HG03469 (cell line): Measurements from ENCODE around the gene UPP2.

Source experiments
- ATAC-seq: cut with Tn5 transposase; IDR thresholded peaks from one replicate; pipeline ENCODE4 v1.9.1; 2021; ENCODE audit warnings: mild to moderate bottlenecking, moderate library complexity, moderate number of reproducible peaks; ENCODE audit not compliant: unreplicated experiment

UPP2 gene

GRCh38 chr2:158101384-158101926 is at the start of gene UPP2:
UPP2 (plus strand) TSS chr2:158101876; CDS start chr2:158102064, 188 bp downstream.
- ATAC-seq, result no peak

- no peak for ATAC-seq
Observed at GRCh38 chr2:158052761-158053160, 48.9 kb upstream of the UPP2 start.

DNA sequence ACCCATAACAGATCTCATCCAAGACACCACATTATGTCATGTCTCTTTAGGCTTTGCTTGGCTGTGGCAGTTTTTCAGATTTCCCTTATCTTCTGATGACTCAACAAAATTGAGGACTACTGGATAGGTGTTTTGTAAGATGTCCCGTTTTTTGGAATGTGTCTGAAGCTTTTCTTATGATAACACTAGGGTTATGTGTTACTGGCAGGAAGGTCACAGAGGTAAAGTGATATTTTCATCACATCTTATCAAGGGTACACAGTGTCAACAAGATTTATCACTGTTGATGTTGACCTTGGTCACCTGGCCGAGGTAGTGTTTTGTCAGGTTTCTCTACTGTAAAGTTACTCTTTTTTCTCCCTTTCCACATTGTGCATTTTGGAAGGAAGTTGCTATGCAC is 44.8 kb upstream of the UPP2 start:
- no peak for ATAC-seq

DNA sequence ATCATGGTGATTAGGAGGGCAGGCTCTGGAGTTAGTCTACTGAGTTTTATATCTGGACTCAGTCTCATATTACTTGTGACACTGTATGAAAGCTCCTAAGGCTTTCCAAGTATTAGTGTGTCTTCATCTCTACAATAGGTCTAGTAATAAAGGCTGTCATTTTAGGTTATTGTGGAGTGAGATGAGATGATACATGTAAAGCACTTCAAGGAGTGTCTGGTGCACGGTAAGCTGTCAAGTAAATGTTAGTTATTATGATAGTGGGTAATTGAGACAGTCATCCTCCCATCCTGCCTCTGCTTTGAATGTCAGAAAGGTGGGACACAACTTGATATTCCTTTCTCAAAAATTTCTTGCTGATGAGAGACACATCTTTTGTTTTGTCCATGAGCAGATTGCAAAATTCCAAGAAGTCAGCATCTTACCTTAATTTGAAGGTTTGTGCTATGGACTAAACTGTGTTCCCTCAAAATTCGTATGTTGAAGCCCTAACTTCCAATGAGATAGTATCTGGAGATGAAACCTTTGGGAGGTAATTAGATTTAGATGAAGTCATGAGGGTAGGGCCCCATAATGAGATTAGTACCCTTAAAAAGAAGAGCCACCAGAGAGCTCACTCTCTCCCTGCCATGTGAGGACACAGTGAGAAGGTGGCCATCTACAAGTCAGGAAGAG is 41.4 kb upstream of the UPP2 start:
- no peak for ATAC-seq

DNA sequence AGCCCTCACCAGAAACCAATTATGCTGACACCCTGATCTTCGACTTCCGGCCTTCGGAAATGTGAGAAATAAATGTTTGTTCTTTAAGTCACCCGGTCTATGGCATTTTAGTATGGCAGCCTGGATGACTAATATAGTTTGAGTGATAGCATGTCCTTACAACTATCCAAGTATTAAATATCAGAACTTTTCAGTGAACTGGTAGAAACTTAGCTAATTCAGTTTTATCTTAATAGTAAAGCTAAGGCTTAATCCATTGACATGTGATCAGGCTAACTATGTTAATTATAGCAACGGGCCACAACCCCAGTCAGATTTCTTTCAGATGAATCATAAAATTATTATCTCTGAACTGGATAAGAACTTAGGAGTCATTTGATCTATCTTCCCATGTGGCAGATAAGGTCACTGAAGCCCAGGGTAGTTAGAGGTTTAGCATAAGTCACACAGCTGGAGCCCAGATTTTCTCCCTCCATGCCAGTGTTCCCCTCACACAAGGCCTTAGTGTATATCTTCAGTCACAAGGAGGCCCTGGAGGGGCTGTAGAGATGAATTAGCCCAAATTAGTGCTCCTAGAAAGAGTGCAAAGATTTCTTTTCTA is 40.7 kb upstream of the UPP2 start:
- no peak for ATAC-seq

DNA sequence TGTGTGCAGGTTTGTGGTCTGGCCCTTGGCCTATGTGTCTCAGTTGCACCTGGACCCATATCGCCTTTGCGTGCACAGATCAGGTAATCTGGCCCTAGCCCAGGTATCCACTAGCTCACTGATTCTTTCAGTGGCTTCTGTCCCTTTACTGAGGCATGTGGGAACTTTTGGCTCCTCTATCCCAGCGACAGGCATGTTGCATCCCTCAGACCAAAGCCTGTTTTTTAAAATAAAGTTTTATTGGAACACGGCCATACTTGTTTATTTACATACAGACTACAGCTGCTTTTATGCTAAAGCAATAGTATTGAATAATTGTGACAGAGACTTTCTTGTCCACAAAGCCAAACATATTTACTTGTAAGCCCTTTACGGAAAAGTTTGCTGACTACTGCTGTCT is 39.9 kb upstream of the UPP2 start:
- no peak for ATAC-seq

DNA sequence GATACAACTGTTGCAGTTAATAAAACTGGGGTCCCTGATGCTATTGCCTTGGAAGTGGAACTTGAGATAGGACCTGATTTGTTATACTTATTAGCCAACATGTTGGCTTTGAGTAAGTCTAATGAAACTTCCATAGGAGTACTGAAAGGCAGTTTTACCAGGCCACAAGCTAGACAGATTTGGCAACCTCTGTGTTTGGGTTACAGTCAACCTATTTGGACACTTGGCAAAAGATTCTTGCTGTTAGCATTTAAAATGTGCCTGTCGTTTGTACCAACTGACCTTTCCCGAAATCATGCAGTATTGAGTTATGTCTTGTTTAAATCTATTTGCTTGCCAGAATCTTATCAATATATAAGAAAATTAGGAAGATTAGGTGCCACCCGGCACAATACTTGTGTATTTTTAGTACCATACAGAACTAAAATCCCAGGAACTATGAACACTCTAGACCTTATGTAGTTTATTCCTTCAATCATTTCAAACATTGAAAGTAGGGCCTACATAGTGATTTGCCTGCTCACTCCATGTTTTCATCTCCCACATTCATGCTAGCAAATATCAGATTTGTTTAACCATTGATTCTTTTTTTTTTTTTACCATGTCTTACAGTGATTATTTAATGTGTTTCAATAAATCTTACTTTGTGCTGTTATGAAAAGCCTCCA is 35.5 kb upstream of the UPP2 start:
- no peak for ATAC-seq

DNA sequence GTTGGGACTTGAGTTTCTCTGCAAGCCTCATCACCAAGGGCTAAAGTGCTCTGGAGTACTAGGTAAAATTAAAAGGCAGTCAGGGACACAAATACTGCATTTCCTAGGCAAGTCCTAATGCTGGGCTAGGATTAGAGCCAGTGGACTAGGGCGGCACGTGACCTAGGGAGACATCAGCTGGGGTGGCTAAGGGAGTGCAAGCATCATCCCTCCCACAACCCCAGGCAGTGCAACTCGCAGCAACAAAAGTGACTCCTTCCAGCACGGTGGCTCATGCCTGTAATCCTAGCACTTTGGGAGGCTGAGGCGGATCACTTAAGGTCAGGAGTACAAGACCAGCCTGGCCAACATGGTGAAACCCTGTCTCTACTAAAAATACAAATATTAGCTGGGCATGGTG is 30.7 kb upstream of the UPP2 start:
- no peak for ATAC-seq

GRCh38 chr2:158072361-158072760 is 29.3 kb upstream of the UPP2 start:
- ATAC-seq, result no peak

- no peak for ATAC-seq
Observed at GRCh38 chr2:158079672-158080071, 22.0 kb upstream of the UPP2 start.

DNA sequence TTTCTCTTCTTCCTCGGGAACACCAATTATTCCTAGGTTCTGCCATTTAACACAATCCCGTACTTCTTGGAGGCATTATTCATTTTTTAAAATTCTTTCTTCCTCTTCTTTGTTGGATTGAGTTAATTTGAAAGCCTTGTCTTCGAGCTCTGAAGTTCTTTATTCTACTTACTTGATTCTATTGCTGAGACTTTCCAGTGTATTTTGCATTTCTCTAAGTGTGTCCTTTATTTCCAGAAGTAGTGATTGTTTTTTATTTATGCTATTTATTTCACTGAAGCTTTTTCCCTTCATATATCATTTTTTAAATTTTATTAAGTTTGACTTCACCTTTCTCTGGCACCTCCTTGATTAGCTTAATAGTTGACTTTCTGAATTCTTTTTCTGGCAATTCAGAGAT is 13.6 kb upstream of the UPP2 start:
- no peak for ATAC-seq

DNA sequence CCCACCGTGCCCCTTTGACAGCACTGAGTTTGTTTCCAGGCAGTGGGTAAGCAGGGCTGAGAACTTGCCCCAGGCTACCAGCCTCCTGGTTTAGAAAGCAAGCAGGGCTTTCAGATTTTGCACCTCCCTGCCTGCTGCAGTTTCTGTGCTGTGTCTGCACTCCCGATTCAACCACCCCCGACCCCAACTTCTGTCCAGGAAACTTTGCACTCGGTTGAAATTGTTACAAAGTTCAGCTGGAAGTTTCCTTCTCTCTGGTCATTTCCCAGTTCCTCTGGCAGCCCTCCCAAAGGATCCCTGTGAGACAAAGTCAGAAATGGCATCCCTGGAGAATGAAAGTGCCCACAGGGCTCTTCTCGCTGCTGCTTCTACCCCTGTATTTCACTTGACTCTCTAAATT is 12.4 kb upstream of the UPP2 start:
- ATAC-seq, result no peak

GRCh38 chr2:158091647-158092046 is 10.0 kb upstream of the UPP2 start:
- no peak for ATAC-seq

DNA sequence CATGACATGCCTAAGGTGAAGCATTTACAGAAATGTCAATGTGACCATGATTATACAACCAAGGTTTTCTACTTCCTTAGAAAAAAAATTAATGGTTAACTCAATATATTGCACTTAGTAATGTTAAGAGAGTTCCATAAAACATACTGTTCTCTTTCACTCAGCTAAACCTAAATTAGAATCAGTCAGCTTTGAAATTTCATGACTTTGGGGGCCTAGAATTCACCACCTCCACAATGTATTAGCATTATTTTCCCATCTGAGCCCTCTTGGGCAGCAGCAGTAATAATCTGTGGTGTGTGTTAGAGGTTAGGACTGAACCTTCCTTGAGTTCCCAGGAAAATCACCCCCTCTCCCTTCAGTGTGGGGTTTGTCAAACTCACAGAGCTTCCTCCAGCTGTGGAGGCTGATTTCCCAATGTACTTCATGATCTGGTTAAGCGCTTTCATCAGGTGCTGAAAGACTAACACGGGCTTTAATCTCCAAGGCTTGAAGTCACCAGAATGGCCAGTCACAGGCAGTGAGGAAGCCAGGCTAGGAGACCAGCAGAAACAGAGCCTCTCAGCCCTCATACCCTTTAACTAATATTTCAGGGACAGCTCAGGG is 7.1 kb upstream of the UPP2 start:
- no peak for ATAC-seq

DNA sequence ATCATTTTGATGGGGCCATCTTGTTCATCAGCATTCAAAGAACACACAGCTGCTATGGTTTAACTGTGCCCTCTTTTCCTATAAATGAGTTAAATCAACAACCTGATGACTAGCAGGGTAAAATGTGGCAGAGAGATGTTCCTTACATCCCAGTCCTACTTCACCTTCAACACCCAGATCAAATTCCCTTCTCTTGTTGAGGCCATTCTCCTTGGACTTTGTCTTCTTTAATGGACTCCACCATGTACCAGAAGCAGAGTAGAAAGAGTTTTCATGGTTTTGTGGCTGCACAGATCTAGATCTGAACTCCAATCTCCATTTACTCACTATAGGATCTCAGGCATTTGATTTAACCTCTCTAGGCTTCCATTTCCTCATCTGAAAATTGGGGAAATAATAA is 6.4 kb upstream of the UPP2 start:
- ATAC-seq, result no peak

GRCh38 chr2:158095912-158096311 is 5.8 kb upstream of the UPP2 start:
- ATAC-seq, result no peak

DNA sequence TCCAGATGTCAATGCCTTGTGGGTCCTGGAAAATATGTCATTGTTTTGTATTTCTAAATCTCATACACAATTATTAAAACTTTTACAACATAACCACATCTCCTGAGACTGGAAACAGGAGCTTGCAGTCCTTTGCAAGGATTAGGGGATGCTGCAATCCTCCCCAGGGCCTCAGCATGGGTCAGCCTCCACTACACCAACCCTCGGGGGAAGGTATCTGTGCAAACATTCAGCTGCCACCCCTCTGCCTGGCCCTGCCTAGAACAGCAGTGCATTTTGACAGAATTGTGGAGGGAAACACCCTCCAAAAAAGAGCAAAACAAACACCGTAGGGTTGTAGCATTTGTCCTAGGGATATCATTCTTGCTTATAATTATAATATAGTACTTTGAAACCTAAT is 4.2 kb upstream of the UPP2 start:
- ATAC-seq, result no peak

DNA sequence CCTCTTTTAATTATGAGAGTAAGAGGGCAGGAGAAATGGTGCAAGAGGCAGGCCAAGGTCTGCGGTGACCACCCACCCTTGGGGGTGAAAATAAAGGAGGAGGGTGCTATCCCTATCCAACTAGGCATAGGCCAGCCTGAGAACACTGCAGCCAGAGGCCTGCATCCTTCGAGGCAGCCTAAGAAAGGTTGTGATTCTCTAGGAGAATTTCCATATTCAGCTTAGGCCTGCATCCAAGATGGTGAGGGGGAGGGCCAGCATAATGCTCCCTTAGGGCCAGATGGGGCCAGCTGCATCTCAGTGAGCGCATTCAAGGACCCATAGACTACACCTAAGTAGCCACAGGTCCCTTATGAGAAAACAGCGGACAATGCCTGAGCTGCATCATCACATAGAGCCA is 3.5 kb upstream of the UPP2 start:
- no peak for ATAC-seq

DNA sequence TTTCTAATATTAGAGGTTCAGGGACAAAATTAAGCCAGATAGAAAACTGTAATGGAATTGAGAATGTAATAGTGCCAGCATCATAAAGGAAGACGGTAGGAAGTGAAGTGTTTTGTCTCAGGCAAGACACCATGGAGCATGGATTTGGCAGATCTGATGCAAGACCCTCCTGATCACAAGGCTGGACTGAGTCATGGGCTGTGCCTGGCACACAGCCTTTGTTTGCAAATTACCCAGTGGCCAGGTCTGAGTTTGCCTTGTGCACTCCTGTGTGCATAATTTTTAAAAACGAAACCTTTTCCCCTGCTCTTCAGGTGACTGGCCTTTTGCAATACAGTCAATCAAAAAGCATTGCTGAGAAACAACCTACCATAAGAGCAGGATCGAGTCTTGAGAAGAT is 2.0 kb upstream of the UPP2 start:
- no peak for ATAC-seq

DNA sequence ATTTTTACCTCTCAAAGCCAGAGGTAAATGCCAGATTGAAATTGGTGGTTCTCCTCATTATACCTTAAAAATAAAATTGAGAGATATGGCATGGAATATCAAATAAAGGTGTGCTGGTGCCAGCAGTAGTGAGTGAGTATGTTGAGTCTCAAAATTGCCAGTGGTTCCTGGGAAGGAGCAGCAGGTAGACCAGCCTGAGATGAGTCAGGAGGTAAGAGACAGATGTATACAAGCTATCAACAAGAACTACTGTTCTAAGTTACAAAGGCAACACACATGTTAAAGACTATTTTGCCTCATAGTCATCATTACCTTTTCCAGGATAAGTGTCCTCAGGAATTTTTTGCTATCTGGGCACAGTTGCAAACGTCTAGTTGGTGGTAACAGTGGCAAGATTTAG is 1.3 kb upstream of the UPP2 start:
- no peak for ATAC-seq

GRCh38 chr2:158102446-158102845 is 770 bp downstream of the UPP2 start:
- ATAC-seq, result no peak
